ENCODE measurements around the gene RASA4B. TPM values are rescaled to one million over a fixed set of nuclear protein-coding genes. Genes with fewer than 3 reads are reported as not detected.

Gene RASA4B
- total and polyA plus RNA-seq, 2 experiments from 2014 or later: 0.99 to 1.5 TPM

GRCh38 chr7:102453319-102453718 is 64.3 kb downstream of the RASA4B start:
- Histone ChIP-seq H3K4me3 (no peak overlapping the region), H3K36me3 (ENCODE audit: insufficient read depth) (peaks cover 7% of the 10 kb centered on the region; the same call in 1 of the 2 replicates), H2AFZ (no peak overlapping the region), H3K79me2 (replicated peaks; ENCODE audit: insufficient read depth) (no peaks in the 10 kb centered on the region), H3K4me2 (no peak overlapping the region), H3K4me1 (ENCODE audit: insufficient read depth) (no peaks in the 10 kb centered on the region), H3K27ac (ENCODE audit: low read depth) (no peak overlapping the region), H3K9me2 (ENCODE audit: insufficient read depth) (no peaks in the 10 kb centered on the region), H4K20me1 (replicated peaks; ENCODE audit: insufficient read depth) (no peaks in the 10 kb centered on the region; the same call in 1 of the 2 replicates), H3K27me3 (ENCODE audit: insufficient read depth) (no peaks in the 10 kb centered on the region), H3F3A (replicated peaks; ENCODE audit: low read depth) (0 out of 2 replicates have a peak, but pooled peaks cover 3% of the 10 kb centered on the region)
- H3K36me3 Mint-ChIP-seq (ENCODE audit: low read depth): peaks cover 16% of the 10 kb centered on the region
- TF ChIP-seq CTCF (conservative IDR thresholded peaks at IDR 0.05; ENCODE audit: low read depth in 2 of 2) (no peak), NANOG (IDR thresholded peaks at IDR 0.05; ENCODE audit: borderline replicate concordance) (no peak), POLR2AphosphoS5 (IDR thresholded peaks at IDR 0.05; ENCODE audit: low read depth) (no peak), ZNF331 (CRISPR knock-in tag; IDR thresholded peaks at IDR 0.05; ENCODE audit: low read depth) (no peak), ZNF114 (CRISPR knock-in tag; IDR thresholded peaks at IDR 0.05) (no peak), EZH2 (IDR thresholded peaks at IDR 0.05; ENCODE audit: low read depth, unreplicated experiment) (no peak), CREB1 (CRISPR knock-in tag; IDR thresholded peaks at IDR 0.05; ENCODE audit: low read depth) (no peak), JUNB (IDR thresholded peaks at IDR 0.05; ENCODE audit: unreplicated experiment) (no peak), REST (IDR thresholded peaks at IDR 0.05; ENCODE audit: unreplicated experiment) (no peak), STAT1 (IDR thresholded peaks at IDR 0.05; ENCODE audit: unreplicated experiment) (no peak), ZNF462 (CRISPR knock-in tag; IDR thresholded peaks at IDR 0.05) (no peak), ETS1 (IDR thresholded peaks at IDR 0.05) (no peak), EZH2phosphoT487 (IDR thresholded peaks at IDR 0.05; ENCODE audit: unreplicated experiment) (no peak)
- peaks cover 6% of the 10 kb centered on the region for H3K27me3 Mint-ChIP-seq (ENCODE audit: insufficient read depth, low read depth, poor library complexity)
- H3K4me3 Mint-ChIP-seq: no peak overlapping the region
- DNase-seq (ENCODE audit: low spot score): no peak
- H3K27ac Mint-ChIP-seq: no peak overlapping the region
- no peaks in the 10 kb centered on the region for H3K9me3 Mint-ChIP-seq
- no peak for ATAC-seq
- peaks cover 4% of the 10 kb centered on the region; the same call in 1 of the 3 replicates for H3K4me1 Mint-ChIP-seq
